Measurements from ENCODE around the gene NCS1.

The NCS1 gene

DNA sequence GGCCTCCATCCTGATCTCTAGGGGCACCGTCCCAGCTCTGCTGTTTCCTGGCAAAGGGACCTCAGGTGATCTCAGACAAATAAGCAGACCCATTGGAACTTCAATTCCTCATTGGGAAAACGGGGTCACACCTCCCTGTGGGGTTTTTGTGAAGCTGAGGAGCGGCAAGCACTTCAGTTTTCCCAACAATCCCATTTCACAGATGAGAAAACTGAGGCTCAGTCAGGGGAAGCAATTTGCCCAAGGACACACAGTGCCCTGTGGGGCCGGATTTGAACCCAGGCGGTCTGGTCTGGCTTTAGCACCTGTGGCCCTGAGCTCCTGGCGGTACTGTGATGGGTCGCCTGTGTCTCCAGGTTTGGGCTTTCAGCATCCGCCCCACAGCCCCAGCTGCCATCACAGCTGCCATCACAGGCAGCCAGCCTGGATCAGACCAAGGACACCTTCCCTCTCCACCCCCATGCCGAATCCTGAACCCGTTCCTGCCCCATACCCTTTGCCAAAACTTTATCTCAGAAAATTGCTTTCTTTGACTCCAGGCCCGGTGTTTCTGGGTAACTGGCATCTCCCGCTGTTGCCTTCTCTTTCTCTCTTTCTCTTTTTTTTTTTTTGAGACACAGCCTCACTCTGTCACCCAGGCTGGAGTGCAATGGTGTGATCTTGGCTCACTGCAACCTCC is 26.4 kb downstream of the NCS1 start:
- Histone ChIP-seq H3K27me3 (ENCODE audit: insufficient read depth, low read length) (no peaks in the 10 kb centered on the region), H3K27ac (ENCODE audit: low read length) (no peak overlapping the region), H3K4me1 (ENCODE audit: insufficient read depth, low read length) (peaks cover 4% of the 10 kb centered on the region; the same call in 1 of the 2 replicates), H3K36me3 (ENCODE audit: insufficient read depth, low read depth, low read length) (no peaks in the 10 kb centered on the region), H3K9me3 (ENCODE audit: insufficient read depth, low read depth, low read length) (no peaks in the 10 kb centered on the region), H3K9ac (ENCODE audit: low read depth, low read length) (no peak overlapping the region), H3K4me3 (ENCODE audit: low read length) (no peak overlapping the region)

DNA sequence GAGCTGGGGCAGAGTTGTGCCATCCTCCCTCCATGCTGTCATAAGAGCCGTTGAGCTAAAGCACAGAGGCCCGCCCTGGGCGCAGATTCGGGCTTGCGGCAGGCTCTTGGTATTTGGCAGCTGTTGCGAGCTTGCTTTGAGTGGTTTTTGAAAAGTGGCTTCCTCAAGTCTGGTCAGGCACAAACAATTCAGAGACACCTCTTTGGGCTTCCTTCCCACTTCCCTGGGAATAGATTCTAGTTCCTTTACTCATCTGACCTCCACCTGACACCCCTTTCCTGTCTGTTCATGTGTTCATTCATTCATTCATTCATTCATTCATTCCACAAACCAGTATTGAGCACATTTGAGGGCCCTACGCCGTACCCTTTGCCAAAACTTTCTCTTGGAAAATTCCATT is 27.4 kb downstream of the NCS1 start:
- no peak overlapping the region for H3K9ac ChIP-seq (ENCODE audit: low read depth, low read length)
- no peak overlapping the region for H3K27ac ChIP-seq (ENCODE audit: low read length)
- no peaks in the 10 kb centered on the region for H3K4me1 ChIP-seq (ENCODE audit: insufficient read depth, low read length)

DNA sequence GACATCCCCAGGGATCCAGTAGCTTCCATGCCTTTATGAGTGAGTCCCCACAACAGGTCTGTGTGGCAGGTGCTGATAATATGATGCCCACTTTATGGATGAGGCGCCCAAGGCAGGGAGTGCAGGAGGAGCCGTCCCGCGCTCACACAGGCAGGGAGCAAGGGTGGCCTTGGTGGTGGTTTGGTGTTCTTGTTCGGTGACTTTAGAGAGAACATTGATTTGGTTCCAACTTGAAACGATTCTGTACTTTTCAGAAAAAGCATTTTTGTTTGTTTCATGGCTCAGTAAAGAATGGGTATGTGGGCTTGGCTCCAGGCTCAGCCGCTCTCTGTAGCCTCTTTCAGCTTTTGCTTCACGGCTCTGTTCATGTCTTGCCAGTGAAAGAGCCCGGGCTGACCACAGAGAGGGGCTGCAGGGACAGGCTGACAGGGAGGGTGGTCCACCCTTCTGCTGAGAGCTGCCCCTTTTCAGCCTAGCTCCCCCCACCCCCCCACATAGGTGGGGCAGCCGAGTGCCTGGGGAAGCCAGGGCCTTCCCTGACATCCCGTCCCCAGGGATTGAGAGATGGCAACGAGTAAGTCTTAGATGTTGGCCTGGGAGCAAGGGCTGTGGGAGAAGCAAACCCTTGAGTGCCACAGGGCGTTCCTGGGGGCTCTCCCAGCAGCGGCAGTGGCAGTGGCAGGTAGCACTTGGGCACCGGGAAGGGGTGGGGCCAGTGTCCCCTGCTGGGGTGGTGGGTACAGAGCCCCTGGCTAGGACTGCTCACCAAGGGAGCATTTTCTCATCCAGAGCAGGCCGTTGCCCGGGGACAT is 28.0 kb downstream of the NCS1 start:
- no peaks in the 10 kb centered on the region for H3K4me1 ChIP-seq (ENCODE audit: insufficient read depth, low read length)
- no peak overlapping the region for H3K9ac ChIP-seq (ENCODE audit: low read depth, low read length)
- no peaks in the 10 kb centered on the region for H3K27me3 ChIP-seq (ENCODE audit: insufficient read depth, low read length)
- H3K9me3 ChIP-seq (ENCODE audit: insufficient read depth, low read depth, low read length): no peaks in the 10 kb centered on the region
- H3K4me3 ChIP-seq (ENCODE audit: low read length): no peak overlapping the region
- H3K36me3 ChIP-seq (ENCODE audit: insufficient read depth, low read depth, low read length): no peaks in the 10 kb centered on the region
- H3K27ac ChIP-seq (ENCODE audit: low read length): no peak overlapping the region

More for the DNA sequence above, 27.4 kb downstream of the NCS1 start:
- Histone ChIP-seq H3K36me3 (ENCODE audit: insufficient read depth, low read depth, low read length) (no peaks in the 10 kb centered on the region), H3K4me3 (ENCODE audit: low read length) (no peak overlapping the region), H3K9me3 (ENCODE audit: insufficient read depth, low read depth, low read length) (no peaks in the 10 kb centered on the region), H3K27me3 (ENCODE audit: insufficient read depth, low read length) (no peaks in the 10 kb centered on the region)

DNA sequence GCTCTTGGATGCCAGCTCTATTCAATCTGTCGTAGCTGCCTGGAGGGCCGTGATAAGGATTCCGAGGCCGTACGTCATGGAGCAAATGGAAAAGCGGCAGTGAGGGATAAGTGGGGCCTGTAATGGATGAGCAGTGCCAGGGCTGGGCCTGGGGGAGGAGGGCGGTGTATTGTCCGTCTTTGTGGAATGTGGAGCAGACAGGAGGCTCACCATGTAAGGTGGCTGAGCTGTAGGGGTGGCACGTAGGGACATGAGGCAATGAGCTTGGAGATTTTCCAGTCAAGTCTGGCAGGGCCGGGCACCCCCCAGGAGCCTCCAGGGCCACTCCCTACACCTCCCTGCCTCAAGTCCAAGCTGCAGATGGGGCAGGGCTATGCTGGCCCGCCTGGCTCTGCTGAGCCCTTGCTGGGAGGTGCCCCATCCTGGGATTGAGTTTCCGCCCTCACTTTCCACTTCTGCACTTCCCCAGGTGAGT is 29.2 kb downstream of the NCS1 start:
- Histone ChIP-seq H3K9me3 (ENCODE audit: insufficient read depth, low read depth, low read length) (no peaks in the 10 kb centered on the region), H3K27me3 (ENCODE audit: insufficient read depth, low read length) (no peaks in the 10 kb centered on the region), H3K36me3 (ENCODE audit: insufficient read depth, low read depth, low read length) (no peaks in the 10 kb centered on the region), H3K4me1 (ENCODE audit: insufficient read depth, low read length) (no peaks in the 10 kb centered on the region), H3K4me3 (ENCODE audit: low read length) (no peak overlapping the region), H3K27ac (ENCODE audit: low read length) (no peak overlapping the region), H3K9ac (ENCODE audit: low read depth, low read length) (no peak overlapping the region)

DNA sequence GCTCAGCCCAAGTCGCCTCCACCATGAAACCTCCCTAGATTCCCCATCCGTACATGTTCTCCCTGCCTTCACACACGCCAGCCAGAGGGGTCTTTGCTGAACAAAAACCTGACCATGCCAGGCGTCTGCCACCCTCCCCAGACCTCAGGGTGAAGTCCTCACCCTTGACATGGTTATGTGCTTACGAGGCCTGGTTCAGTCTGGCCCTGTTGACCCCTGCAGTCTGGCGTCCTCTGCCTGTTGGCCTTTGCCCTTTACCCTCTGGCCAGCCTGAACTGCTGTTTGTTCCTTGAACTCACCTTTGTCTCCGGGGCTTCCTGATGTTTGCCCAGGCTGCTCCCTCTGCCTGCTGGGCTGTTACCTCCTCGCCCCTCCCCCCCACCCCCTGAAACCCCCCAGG is 29.8 kb downstream of the NCS1 start:
- Histone ChIP-seq H3K4me1 (ENCODE audit: insufficient read depth, low read length) (no peaks in the 10 kb centered on the region), H3K27ac (ENCODE audit: low read length) (no peak overlapping the region), H3K36me3 (ENCODE audit: insufficient read depth, low read depth, low read length) (no peaks in the 10 kb centered on the region), H3K9ac (ENCODE audit: low read depth, low read length) (no peak overlapping the region), H3K27me3 (ENCODE audit: insufficient read depth, low read length) (no peaks in the 10 kb centered on the region), H3K4me3 (ENCODE audit: low read length) (no peak overlapping the region), H3K9me3 (ENCODE audit: insufficient read depth, low read depth, low read length) (no peaks in the 10 kb centered on the region)

DNA sequence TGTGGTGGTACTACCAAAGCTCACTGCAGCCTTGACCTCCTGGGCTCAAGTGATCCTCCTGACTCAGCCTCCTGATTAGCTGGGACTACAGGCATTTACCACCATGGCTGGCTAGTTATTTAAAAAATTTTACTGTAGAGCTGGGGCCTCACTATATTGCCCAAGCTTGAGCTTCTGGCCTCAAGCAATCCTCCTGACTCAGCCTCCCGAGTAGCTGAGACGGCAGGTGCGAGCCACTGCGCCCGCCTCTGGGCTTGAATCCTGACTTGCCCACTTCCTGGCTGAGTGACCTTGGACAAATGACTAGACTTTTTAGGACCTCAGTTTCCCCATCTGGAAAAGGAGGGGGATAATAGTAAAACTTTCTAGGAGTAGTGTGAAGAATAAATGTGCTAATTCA is 32.1 kb downstream of the NCS1 start:
- H3K27ac ChIP-seq (ENCODE audit: low read length): no peak overlapping the region

DNA sequence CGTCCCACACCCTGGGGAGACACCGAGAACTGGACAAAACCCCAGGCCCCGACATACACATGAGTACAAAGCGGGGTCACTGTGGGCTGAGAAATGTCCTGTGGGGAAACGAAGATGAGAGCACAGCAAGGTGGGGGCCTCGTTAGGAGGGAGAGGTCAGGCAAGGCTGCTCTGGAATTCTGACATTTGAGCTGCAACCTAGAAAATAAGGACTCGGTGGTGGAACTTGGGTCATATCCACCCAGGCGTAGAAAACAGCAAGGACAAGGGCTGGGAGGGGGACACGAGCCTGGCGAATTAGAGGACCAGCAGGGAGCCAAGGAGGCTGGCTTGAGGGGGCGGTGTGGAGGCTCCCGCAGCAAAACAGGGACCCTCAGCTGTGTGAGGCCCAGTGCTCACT is 32.8 kb downstream of the NCS1 start:
- H3K27me3 ChIP-seq (ENCODE audit: insufficient read depth, low read length): no peaks in the 10 kb centered on the region
- no peak overlapping the region for H3K27ac ChIP-seq (ENCODE audit: low read length)
- peaks cover 5% of the 10 kb centered on the region; the same call in 1 of the 2 replicates for H3K4me1 ChIP-seq (ENCODE audit: insufficient read depth, low read length)
- H3K4me3 ChIP-seq (ENCODE audit: low read length): no peak overlapping the region
- no peaks in the 10 kb centered on the region for H3K9me3 ChIP-seq (ENCODE audit: insufficient read depth, low read depth, low read length)
- no peak overlapping the region for H3K9ac ChIP-seq (ENCODE audit: low read depth, low read length)
- H3K36me3 ChIP-seq (ENCODE audit: insufficient read depth, low read depth, low read length): no peaks in the 10 kb centered on the region

More for the DNA sequence above, 32.1 kb downstream of the NCS1 start:
- H3K27me3 ChIP-seq (ENCODE audit: insufficient read depth, low read length): no peaks in the 10 kb centered on the region
- H3K36me3 ChIP-seq (ENCODE audit: insufficient read depth, low read depth, low read length): no peaks in the 10 kb centered on the region
- H3K9ac ChIP-seq (ENCODE audit: low read depth, low read length): no peak overlapping the region
- H3K9me3 ChIP-seq (ENCODE audit: insufficient read depth, low read depth, low read length): no peaks in the 10 kb centered on the region
- H3K4me3 ChIP-seq (ENCODE audit: low read length): no peak overlapping the region
- H3K4me1 ChIP-seq (ENCODE audit: insufficient read depth, low read length): peaks cover 5% of the 10 kb centered on the region; the same call in 1 of the 2 replicates

DNA sequence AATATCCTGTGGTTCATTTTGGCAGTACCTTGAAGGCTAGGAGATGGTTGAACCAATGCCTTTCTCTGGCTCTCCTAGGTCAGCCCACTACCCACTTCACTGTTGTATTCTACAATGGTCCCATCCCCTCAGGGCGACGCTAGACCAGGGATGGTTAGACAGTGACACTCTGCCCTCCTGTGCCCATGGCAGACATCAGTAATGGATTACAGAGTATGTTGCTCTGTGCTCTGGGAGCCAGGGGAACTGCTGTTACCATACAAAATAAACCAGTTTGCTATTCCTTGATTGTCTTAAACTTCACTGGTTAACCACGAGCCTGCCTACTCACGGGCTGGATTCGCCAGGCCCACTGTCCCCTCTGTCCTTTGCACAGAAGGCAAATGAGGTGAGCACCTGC is 33.7 kb downstream of the NCS1 start:
- Histone ChIP-seq H3K27me3 (ENCODE audit: insufficient read depth, low read length) (no peaks in the 10 kb centered on the region), H3K36me3 (ENCODE audit: insufficient read depth, low read depth, low read length) (no peaks in the 10 kb centered on the region), H3K9ac (ENCODE audit: low read depth, low read length) (no peak overlapping the region), H3K9me3 (ENCODE audit: insufficient read depth, low read depth, low read length) (no peaks in the 10 kb centered on the region), H3K4me3 (ENCODE audit: low read length) (no peak overlapping the region), H3K4me1 (ENCODE audit: insufficient read depth, low read length) (peaks cover 5% of the 10 kb centered on the region; the same call in 1 of the 2 replicates), H3K27ac (ENCODE audit: low read length) (no peak overlapping the region)

DNA sequence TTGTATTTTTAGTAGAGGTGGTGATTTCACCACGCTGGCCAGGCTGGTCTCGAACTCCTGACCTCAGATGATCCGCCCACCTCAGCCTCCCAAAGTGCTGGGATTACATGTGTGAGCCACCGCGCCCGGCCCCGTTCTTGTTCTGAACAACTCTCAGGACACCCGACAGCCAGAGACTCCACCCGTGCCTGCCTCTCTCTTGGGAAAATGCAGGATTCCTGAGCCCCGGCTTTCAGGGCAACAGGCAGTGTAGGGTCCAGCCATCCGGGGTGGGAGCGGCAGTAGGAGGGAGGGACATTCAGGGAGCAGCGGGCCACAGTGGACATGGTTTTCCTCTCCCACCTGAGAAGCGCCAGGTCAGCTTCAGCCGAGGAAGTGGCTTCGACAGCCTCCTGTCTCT is 34.4 kb downstream of the NCS1 start:
- H3K36me3 ChIP-seq (ENCODE audit: insufficient read depth, low read depth, low read length): no peaks in the 10 kb centered on the region
- no peak overlapping the region for H3K27ac ChIP-seq (ENCODE audit: low read length)
- no peaks in the 10 kb centered on the region for H3K27me3 ChIP-seq (ENCODE audit: insufficient read depth, low read length)
- no peak overlapping the region for H3K9ac ChIP-seq (ENCODE audit: low read depth, low read length)
- no peaks in the 10 kb centered on the region for H3K9me3 ChIP-seq (ENCODE audit: insufficient read depth, low read depth, low read length)
- H3K4me1 ChIP-seq (ENCODE audit: insufficient read depth, low read length): peaks cover 5% of the 10 kb centered on the region; the same call in 1 of the 2 replicates
- H3K4me3 ChIP-seq (ENCODE audit: low read length): no peak overlapping the region

DNA sequence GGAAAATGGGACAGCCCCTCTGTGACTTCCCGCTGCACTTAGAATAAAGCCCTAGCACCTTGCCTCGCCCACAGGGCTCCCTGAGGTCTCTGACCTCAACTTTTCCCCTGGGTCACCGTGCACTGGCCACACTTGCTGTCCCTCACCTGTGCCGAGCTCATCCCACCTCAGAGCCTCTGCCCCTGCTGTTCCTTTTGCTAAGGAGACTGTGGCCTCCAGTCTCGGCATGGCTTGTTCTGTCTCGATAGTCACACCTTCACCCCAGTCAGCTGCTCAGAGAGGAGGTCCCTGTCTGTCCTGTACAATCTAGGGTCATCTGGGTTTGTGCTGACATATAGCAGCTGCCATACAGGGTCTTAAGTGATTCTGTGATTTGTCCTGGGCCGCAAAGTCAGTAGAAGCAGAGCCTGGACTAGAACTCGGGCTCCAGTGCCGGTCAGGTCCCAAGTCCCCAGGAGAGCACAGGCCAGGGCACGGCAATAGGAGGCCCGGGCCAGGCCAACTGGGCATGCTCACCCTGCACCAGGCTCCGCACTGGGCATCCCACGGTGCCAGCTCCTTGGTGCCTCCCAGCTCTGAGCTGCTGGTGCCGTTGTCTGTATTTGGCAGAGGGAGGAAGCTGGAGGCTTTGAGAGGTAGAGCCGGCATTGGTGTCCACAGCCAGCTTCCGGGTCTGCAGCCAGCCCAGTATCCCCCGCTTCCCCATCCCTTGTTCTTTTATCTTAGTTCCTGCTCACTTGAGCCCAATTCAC is 35.2 kb downstream of the NCS1 start:
- Histone ChIP-seq H3K27me3 (ENCODE audit: insufficient read depth, low read length) (no peaks in the 10 kb centered on the region), H3K4me3 (ENCODE audit: low read length) (no peak overlapping the region), H3K27ac (ENCODE audit: low read length) (no peak overlapping the region), H3K4me1 (ENCODE audit: insufficient read depth, low read length) (peaks cover 5% of the 10 kb centered on the region; the same call in 1 of the 2 replicates), H3K36me3 (ENCODE audit: insufficient read depth, low read depth, low read length) (no peaks in the 10 kb centered on the region), H3K9me3 (ENCODE audit: insufficient read depth, low read depth, low read length) (no peaks in the 10 kb centered on the region), H3K9ac (ENCODE audit: low read depth, low read length) (no peak overlapping the region)

DNA sequence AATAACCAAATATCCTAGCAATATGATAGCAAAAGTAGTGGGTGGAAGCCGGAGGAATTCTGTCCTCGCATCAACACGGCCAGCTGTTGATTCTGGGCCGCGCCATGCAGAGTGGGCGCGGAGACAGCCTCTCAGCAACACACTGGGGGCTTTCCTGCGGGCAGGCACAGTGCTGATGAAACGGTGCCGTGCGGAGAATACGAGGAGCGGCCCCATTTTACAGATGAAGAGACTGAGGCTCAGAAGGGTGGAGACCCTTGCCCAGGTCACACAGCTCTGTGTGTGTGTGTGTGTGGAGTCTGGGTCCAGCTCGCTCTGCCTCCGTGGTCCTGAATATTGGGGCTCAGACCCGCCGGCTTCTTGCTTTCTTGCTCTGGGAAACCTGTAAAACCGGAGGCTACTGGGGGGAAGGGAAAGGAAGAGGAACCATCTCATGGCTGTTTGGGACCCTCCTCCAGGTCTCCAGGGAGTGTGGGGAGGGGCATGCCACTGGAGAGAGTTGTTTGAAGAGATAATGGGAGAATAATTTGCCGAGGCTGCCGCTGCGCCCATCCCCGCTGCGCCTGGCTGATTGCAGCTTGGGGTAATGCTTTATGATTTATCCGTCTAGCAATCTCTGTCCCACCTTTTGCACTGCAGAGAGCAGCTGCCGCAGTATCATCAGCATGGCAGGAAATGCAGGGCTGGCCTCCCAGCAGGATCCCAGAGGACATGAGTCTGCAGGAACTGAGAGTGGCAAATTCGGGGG is 36.6 kb downstream of the NCS1 start:
- H3K9ac ChIP-seq (ENCODE audit: low read depth, low read length): peak overlapping the region; percentile 27; the same call in 1 of the 2 replicates
- H3K27me3 ChIP-seq (ENCODE audit: insufficient read depth, low read length): no peaks in the 10 kb centered on the region
- H3K4me3 ChIP-seq (ENCODE audit: low read length): no peak overlapping the region
- peaks cover 6% of the 10 kb centered on the region; the same call in 1 of the 2 replicates for H3K4me1 ChIP-seq (ENCODE audit: insufficient read depth, low read length)
- H3K9me3 ChIP-seq (ENCODE audit: insufficient read depth, low read depth, low read length): no peaks in the 10 kb centered on the region
- H3K27ac ChIP-seq (ENCODE audit: low read length): no peak overlapping the region
- no peaks in the 10 kb centered on the region for H3K36me3 ChIP-seq (ENCODE audit: insufficient read depth, low read depth, low read length)

Data from iPS-20b (cell line).